Thyroid gland (tissue), 4 donors: Measurements from ENCODE around the gene PTCH2. TPM values are rescaled to one million over a fixed set of nuclear protein-coding genes. Genes with fewer than 3 reads are reported as not detected.

Experiments used
- DNase-seq, 2 donors: peaks; one replicate each; pipeline ENCODE4 v3.0.0-alpha.2; 2019
- H3K27ac ChIP-seq, 3 donors: fragments of 200-600 bp; sonication (generic); 1 replicate in 2 of 3; 2 replicates in 1 of 3; pipeline ENCODE4 v1.5.1; 2016 to 2019; ENCODE audit warnings: mild to moderate bottlenecking in 1 of 3, moderate library complexity in 1 of 3
- H3K27me3 ChIP-seq: fragments of 200-600 bp; sonication (generic); one replicate; pipeline ENCODE4 v1.5.1; 2019
- H3K36me3 ChIP-seq, 2 donors: fragments of 200-600 bp; sonication (generic); one replicate each; pipeline ENCODE4 v1.5.1; 2016 to 2019
- H3K4me1 ChIP-seq, 2 donors: fragments of 200-600 bp; sonication (generic); one replicate each; pipeline ENCODE4 v1.5.1; 2017 to 2019
- H3K4me3 ChIP-seq, 3 donors: fragments of 200-600 bp; sonication (generic); replicated peaks in 1 of 3; 1 replicate in 2 of 3; 2 replicates in 1 of 3; pipeline ENCODE4 v1.5.1; 2016; ENCODE audit warnings: mild to moderate bottlenecking in 1 of 3
- H3K9me3 ChIP-seq: fragments of 200-600 bp; sonication (generic); one replicate; pipeline ENCODE4 v1.5.1; 2017
- POLR2A ChIP-seq, 2 donors: fragments of 450-650 bp; IDR thresholded peaks; one replicate each; pipeline ENCODE4 v1.6.1; 2017; ENCODE audit warnings: antibody characterized with exemption in 2 of 2, mild to moderate bottlenecking in 2 of 2, moderate library complexity in 1 of 2
- WGBS, 2 donors: methylation state at CpG; one replicate each; pipeline ENCODE4 v1.1.5; 2017; 5-methylcytosine and 5-hydroxymethylcytosine counted together
- intact Hi-C: fragments of 100-400 bp; cut with DNase I; formaldehyde crosslinking; loops from one replicate; pipeline ENCODE4 v1.15.1; 2023
- total RNA-seq, 4 donors: library from RNA; depleted of rRNA; stranded (reverse); fragments of >200 nt; gene quantifications; one replicate each; pipeline ENCODE4 v1.2.3, GENCODE V29; 2016
- TF ChIP-seq, protein P1 (sequence below), 6 experiments: fragments of 200-600 bp in 3 of 6; fragments of 450-650 bp in 3 of 6; sonication (generic) in 3 of 6; IDR thresholded peaks; one replicate each; pipeline ENCODE4 v1.5.1; 2016 to 2019; ENCODE audit warnings: antibody characterized with exemption in 6 of 6, mild to moderate bottlenecking in 2 of 6, inconsistent platforms in 1 of 6, moderate library complexity in 1 of 6

PTCH2 gene
- total RNA-seq, 4 donors from 2014 or later = 0.15 to 1.0 (median 0.52) TPM

DNA sequence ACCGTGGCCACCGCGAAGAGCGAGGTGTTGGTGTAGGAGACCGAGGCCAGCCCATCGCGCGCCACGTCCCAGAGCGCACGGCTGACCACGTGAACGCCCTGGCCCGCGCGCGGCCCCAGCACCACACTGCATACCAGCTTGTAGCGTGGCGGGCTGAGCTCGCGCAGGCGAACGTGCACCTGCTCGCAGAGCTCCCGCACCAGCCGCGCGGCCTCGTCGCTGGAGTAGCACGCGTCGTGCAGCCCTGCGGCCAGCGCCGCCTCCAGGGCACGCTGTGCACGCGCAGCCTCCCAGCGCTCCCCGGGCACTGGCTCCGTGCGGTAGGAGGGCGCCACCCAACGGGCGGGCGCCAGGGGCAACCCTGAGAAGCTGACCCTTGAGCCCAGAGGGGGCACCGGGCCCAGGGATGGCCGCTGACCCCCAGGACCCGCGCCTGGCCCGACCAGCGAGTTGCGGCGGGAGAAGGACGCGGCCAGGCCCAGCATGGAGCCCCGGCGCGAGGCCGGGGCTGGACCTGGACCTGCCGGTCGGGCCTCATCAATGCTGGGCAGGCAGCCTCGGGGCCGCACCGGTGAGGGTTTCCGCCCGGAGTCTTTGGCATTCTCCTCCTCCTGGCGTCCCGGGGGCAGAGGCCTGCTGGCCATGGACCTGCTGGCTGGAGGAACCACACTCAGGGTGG is 36.9 kb downstream of the PTCH2 start:
- Histone ChIP-seq H3K36me3 (peaks cover 20 to 22% of the 10 kb centered on the region in 2 donors), H3K4me3 (no peak overlapping the region), H3K27ac (peak overlapping the region; percentile 97 to 100 (median 99)), H3K4me1 (peaks cover 49 to 80% of the 10 kb centered on the region in 2 donors), H3K27me3 (no peaks in the 10 kb centered on the region), H3K9me3 (no peaks in the 10 kb centered on the region)
- WGBS, 2 donors = 92 to 95% methylated on average over 26 to 42 of the region's 70 CpGs
- no peak for TF ChIP-seq POLR2A (IDR thresholded peaks at IDR 0.05)
- intact Hi-C loops = no loop called here
- peak in 1 of 2 donors; percentile 4 for DNase-seq

DNA sequence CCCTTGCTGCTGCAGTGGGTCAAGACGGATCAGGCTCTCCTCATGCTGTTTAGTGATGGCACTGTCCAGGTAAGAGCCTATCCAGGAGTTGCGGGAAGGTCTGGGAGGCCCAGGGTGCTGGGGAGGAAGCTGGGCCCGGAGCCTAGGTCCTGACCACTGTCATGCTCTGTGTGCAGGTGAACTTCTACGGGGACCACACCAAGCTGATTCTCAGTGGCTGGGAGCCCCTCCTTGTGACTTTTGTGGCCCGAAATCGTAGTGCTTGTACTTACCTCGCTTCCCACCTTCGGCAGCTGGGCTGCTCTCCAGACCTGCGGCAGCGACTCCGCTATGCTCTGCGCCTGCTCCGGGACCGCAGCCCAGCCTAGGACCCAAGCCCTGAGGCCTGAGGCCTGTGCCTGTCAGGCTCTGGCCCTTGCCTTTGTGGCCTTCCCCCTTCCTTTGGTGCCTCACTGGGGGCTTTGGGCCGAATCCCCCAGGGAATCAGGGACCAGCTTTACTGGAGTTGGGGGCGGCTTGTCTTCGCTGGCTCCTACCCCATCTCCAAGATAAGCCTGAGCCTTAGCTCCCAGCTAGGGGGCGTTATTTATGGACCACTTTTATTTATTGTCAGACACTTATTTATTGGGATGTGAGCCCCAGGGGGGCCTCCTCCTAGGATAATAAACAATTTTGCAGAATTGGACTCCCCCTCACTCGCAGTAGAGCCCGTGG is 37.6 kb downstream of the PTCH2 start:
- H3K4me1 ChIP-seq = peaks cover 50 to 73% of the 10 kb centered on the region in 2 donors
- TF ChIP-seq, protein P1, sequence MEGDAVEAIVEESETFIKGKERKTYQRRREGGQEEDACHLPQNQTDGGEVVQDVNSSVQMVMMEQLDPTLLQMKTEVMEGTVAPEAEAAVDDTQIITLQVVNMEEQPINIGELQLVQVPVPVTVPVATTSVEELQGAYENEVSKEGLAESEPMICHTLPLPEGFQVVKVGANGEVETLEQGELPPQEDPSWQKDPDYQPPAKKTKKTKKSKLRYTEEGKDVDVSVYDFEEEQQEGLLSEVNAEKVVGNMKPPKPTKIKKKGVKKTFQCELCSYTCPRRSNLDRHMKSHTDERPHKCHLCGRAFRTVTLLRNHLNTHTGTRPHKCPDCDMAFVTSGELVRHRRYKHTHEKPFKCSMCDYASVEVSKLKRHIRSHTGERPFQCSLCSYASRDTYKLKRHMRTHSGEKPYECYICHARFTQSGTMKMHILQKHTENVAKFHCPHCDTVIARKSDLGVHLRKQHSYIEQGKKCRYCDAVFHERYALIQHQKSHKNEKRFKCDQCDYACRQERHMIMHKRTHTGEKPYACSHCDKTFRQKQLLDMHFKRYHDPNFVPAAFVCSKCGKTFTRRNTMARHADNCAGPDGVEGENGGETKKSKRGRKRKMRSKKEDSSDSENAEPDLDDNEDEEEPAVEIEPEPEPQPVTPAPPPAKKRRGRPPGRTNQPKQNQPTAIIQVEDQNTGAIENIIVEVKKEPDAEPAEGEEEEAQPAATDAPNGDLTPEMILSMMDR (IDR thresholded peaks at IDR 0.05) = no peak
- TF ChIP-seq POLR2A (IDR thresholded peaks at IDR 0.05) = no peak
- peak overlapping the region in 2 of 3 donors; percentile 97 to 99 for H3K27ac ChIP-seq
- WGBS, 2 donors = 96 to 99% methylated on average over 16 to 17 of the region's 20 CpGs
- H3K36me3 ChIP-seq = peaks cover 20 to 22% of the 10 kb centered on the region in 2 donors
- no peak for DNase-seq
- no peaks in the 10 kb centered on the region for H3K9me3 ChIP-seq
- H3K27me3 ChIP-seq = no peaks in the 10 kb centered on the region
- no peak overlapping the region for H3K4me3 ChIP-seq
- intact Hi-C loops = no loop called here

DNA sequence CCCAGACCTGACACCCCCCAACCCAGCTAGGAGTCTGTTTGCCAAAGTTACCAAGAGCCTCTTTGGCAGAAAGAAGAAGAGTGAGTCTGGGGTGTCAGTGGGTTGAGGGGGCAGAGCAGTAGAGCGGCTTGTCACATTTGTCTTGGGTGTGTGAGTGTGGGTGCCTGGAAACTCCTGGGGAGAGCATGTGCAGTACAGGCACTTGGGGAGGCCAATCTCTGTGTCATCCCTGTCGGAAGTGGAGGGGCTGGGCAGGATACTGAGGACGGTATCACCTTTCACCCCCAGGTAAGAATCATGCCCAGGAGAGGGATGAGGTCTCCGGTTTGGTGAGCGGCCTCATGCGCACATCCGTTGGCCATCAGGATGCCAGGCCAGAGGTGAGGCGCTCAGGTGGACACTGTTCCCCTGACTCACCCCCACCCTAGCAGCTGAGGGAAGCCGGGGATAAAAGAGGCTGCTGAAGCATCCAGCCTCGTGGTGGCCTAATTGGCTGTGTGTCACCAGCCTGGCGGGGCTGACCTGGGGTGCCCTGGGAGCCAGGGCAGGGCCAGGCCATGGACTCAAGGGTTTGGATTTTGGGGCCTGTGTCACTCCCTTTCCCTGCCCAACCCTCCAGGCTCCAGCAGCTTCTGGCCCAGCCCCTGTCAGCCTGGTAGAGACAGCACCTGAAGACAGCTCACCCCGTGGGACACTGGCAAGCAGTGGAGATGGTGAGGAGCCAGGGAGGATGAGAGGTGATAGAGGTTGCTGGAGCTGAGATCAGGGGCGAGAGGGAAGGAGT is 39.5 kb downstream of the PTCH2 start:
- DNase-seq = no peak
- Histone ChIP-seq H3K27ac (peak overlapping the region in 2 of 3 donors; percentile 31 to 58), H3K4me3 (no peak overlapping the region), H3K36me3 (peaks cover 20 to 22% of the 10 kb centered on the region in 2 donors), H3K27me3 (no peaks in the 10 kb centered on the region), H3K4me1 (peaks cover 31 to 62% of the 10 kb centered on the region in 2 donors), H3K9me3 (no peaks in the 10 kb centered on the region)
- WGBS, 2 donors = 85 to 92% methylated on average over 9 to 11 of the region's 13 CpGs
- intact Hi-C loops = no loop called here
- TF ChIP-seq, protein P1 (IDR thresholded peaks at IDR 0.05) = no peak
- TF ChIP-seq POLR2A (IDR thresholded peaks at IDR 0.05) = no peak

DNA sequence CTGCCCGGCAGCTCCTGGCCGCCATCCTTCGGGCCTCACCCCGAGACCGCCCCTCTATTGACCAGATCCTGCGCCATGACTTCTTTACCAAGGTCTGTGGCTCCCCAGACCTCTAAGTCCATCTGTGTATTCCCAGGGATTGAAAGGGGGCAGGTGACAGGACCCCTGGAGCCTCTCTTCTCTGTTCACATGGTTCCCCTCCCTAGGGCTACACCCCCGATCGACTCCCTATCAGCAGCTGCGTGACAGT is 40.1 kb downstream of the PTCH2 start:
- H3K36me3 ChIP-seq = peaks cover 20 to 22% of the 10 kb centered on the region in 2 donors
- H3K4me1 ChIP-seq = peaks cover 26 to 57% of the 10 kb centered on the region in 2 donors
- H3K27me3 ChIP-seq = no peaks in the 10 kb centered on the region
- H3K4me3 ChIP-seq = no peak overlapping the region
- WGBS, 2 donors = 88 to 89% methylated on average over 9 of the region's 9 CpGs
- intact Hi-C loops = no loop called here
- no peak for DNase-seq
- H3K9me3 ChIP-seq = no peaks in the 10 kb centered on the region
- H3K27ac ChIP-seq = peak overlapping the region in 2 of 3 donors; percentile 31 to 51
- no peak for TF ChIP-seq POLR2A (IDR thresholded peaks at IDR 0.05)
- TF ChIP-seq, protein P1 (IDR thresholded peaks at IDR 0.05) = no peak

DNA sequence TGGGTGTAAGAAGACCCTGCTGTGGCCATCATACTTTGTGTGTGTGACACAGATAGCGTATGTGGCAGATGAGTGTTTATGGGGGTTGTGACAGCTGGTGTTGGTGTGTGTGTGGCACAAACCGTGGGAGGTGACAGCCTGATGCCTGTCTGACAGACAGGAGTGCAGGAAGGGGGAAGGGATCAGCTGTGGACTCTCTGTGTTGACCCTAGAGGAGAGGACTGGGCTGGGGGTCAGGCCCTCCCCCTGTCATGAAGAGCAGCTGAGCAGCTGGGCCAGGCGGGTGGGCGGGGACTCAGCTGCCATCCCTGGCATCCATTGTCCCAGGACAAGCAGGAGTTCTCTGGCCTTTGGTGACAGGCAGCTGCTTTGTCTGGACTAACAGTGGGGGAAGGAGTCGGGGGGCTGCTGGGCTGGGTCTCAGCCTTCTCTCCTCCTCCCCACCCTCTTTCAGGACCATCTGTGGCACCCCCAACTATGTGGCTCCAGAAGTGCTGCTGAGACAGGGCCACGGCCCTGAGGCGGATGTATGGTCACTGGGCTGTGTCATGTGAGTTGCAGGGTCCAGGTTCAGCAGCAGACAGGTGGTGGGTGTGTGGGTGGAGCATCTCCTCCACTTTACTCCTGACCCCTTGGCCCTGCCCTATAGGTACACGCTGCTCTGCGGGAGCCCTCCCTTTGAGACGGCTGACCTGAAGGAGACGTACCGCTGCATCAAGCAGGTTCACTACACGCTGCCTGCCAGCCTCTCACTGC is 40.6 kb downstream of the PTCH2 start:
- Histone ChIP-seq H3K36me3 (peaks cover 20 to 22% of the 10 kb centered on the region in 2 donors), H3K27me3 (no peaks in the 10 kb centered on the region), H3K4me3 (no peak overlapping the region), H3K4me1 (peaks cover 21 to 52% of the 10 kb centered on the region in 2 donors), H3K27ac (peak overlapping the region in 2 of 3 donors; percentile 31 to 51), H3K9me3 (no peaks in the 10 kb centered on the region)
- 85% methylated on average over 12 to 13 of the region's 13 CpGs for WGBS, 2 donors
- no peak for TF ChIP-seq POLR2A (IDR thresholded peaks at IDR 0.05)
- TF ChIP-seq, protein P1 (IDR thresholded peaks at IDR 0.05) = no peak
- DNase-seq = no peak
- intact Hi-C loops = no loop called here
